Neuronal stem cell (in vitro differentiated cells): ENCODE results near the gene PIM3. TPM values are rescaled to one million over a fixed set of nuclear protein-coding genes. Genes with fewer than 3 reads are reported as not detected.
A peak's percentile ranks its signal among the peaks of the same experiment; 100 is the strongest.

Experiments
- DNase-seq: peaks from one replicate; pipeline ENCODE4 v3.0.0-alpha.2; 2013; ENCODE audit warnings: low spot score
- H2AFZ ChIP-seq: one replicate; pipeline ENCODE4 v1.6.1; 2013; ENCODE audit warnings: mild to moderate bottlenecking, low read length, inconsistent platforms
- H2AK5ac ChIP-seq: 2 replicates; pipeline ENCODE4 v1.6.1; 2013; ENCODE audit warnings: low read depth, mild to moderate bottlenecking, inconsistent platforms, low read length, moderate library complexity, mixed read lengths
- H2BK120ac ChIP-seq: 2 replicates; pipeline ENCODE4 v1.6.1; 2013; ENCODE audit warnings: low read depth, mild to moderate bottlenecking, inconsistent platforms, low read length, moderate library complexity, mixed read lengths
- H2BK12ac ChIP-seq: one replicate; pipeline ENCODE4 v1.6.1; 2013; ENCODE audit warnings: low read length, inconsistent platforms
- H2BK15ac ChIP-seq: 2 replicates; pipeline ENCODE4 v1.6.1; 2013; ENCODE audit warnings: mild to moderate bottlenecking, low read length, inconsistent platforms, mixed read lengths
- H2BK5ac ChIP-seq: one replicate; pipeline ENCODE4 v1.6.1; 2013; ENCODE audit warnings: inconsistent platforms, mild to moderate bottlenecking, low read length, moderate library complexity
- H3K14ac ChIP-seq: one replicate; pipeline ENCODE4 v1.6.1; 2013; ENCODE audit warnings: low read length, inconsistent platforms
- H3K18ac ChIP-seq: 2 replicates; pipeline ENCODE4 v1.6.1; 2013; ENCODE audit warnings: low read length, inconsistent platforms
- H3K23ac ChIP-seq: 2 replicates; pipeline ENCODE4 v1.6.1; 2013; ENCODE audit warnings: low read depth, mild to moderate bottlenecking, mixed read lengths, low read length, inconsistent platforms; ENCODE audit not compliant: poor library complexity
- H3K27ac ChIP-seq: replicated peaks from 3 replicates; pipeline ENCODE4 v1.5.1; 2013; ENCODE audit warnings: low read length, inconsistent platforms
- H3K27me3 ChIP-seq, 3 experiments: 2 replicates each; pipeline ENCODE4 v1.6.1; 2013; ENCODE audit warnings: low read length in 3 of 3, mild to moderate bottlenecking in 2 of 3, inconsistent platforms in 1 of 3, low read depth in 1 of 3, mixed read lengths in 1 of 3, moderate library complexity in 1 of 3; ENCODE audit not compliant: control insufficient read depth in 3 of 3, insufficient read depth in 3 of 3
- H3K36me3 ChIP-seq, 2 donors: replicated peaks in 1 of 2; 2 replicates each; pipeline ENCODE4 v1.6.1; 2013; ENCODE audit warnings: low read length in 2 of 2; ENCODE audit not compliant: control insufficient read depth in 2 of 2, insufficient read depth in 2 of 2
- H3K4ac ChIP-seq: 2 replicates; pipeline ENCODE4 v1.6.1; 2013; ENCODE audit warnings: inconsistent platforms, mild to moderate bottlenecking, low read length, moderate library complexity
- H3K4me1 ChIP-seq, 2 donors: 1 replicate in 1 of 2; 2 replicates in 1 of 2; pipeline ENCODE4 v1.6.1; 2013; ENCODE audit warnings: low read length in 2 of 2, low read depth in 1 of 2; ENCODE audit not compliant: control insufficient read depth in 2 of 2, insufficient read depth in 1 of 2
- H3K4me2 ChIP-seq: one replicate; pipeline ENCODE4 v1.6.1; 2013; ENCODE audit warnings: mild to moderate bottlenecking, low read length, inconsistent platforms; ENCODE audit not compliant: insufficient read depth, poor library complexity, severe bottlenecking
- H3K4me3 ChIP-seq, 2 donors: 2 replicates each; pipeline ENCODE4 v1.5.1; 2013; ENCODE audit warnings: low read length in 2 of 2, mild to moderate bottlenecking in 2 of 2, inconsistent platforms in 1 of 2, moderate library complexity in 1 of 2
- H3K79me1 ChIP-seq: one replicate; pipeline ENCODE4 v1.6.1; 2013; ENCODE audit warnings: low read depth, mild to moderate bottlenecking, inconsistent platforms, low read length, moderate library complexity
- H3K9ac ChIP-seq: one replicate; pipeline ENCODE4 v1.6.1; 2013; ENCODE audit warnings: mild to moderate bottlenecking, low read depth, low read length, inconsistent platforms; ENCODE audit not compliant: poor library complexity
- H3K9me3 ChIP-seq, 2 donors: replicated peaks in 1 of 2; 2 replicates each; pipeline versions ENCODE3 to v1.6.1; 2013; ENCODE audit warnings: low read length in 2 of 2, mild to moderate bottlenecking in 2 of 2, inconsistent platforms in 1 of 2, low read depth in 1 of 2, mixed read lengths in 1 of 2, moderate library complexity in 1 of 2; ENCODE audit not compliant: control insufficient read depth in 2 of 2, insufficient read depth in 1 of 2
- H4K8ac ChIP-seq: one replicate; pipeline ENCODE4 v1.6.1; 2013; ENCODE audit warnings: low read depth, mild to moderate bottlenecking, inconsistent platforms, low read length, moderate library complexity
- H4K91ac ChIP-seq: one replicate; pipeline ENCODE4 v1.6.1; 2013; ENCODE audit warnings: low read length, low read depth, mild to moderate bottlenecking, inconsistent platforms; ENCODE audit not compliant: poor library complexity
- WGBS, 2 donors: extraction: QIAGEN DNeasy Blood & Tissue Kit; methylation state at CpG; one replicate each; pipeline ENCODE4 v1.1.7; 2013; ENCODE audit warnings: missing lambda C conversion rate in 2 of 2, mixed read lengths in 1 of 2; ENCODE audit not compliant: insufficient read length in 2 of 2, insufficient replicate concordance in 1 of 2; ENCODE audit errors: extremely low coverage in 2 of 2; 5-methylcytosine and 5-hydroxymethylcytosine counted together
- polyA plus RNA-seq, 2 experiments: library from polyadenylated mRNA; stranded (reverse); fragments of 200-250 nt; gene quantifications; one replicate each; pipeline ENCODE4 v1.2.3, GENCODE V29; 2013

Gene PIM3
- polyA plus RNA-seq (2013, experiment 1 of 2), result 38.0 TPM
- polyA plus RNA-seq (2013, experiment 2 of 2), result 37.0 TPM

- Histone ChIP-seq H3K14ac (peak within 1 kb of the TSS; percentile 100), H3K4me2 (peak within 1 kb of the TSS; percentile 93), H3K4me1 (peaks cover 16 to 21% of the 10 kb centered on the region in 2 donors), H3K4me3 (peak within 1 kb of the TSS; percentile 87 to 89), H3K79me1 (peaks cover 26% of the 10 kb centered on the region), H3K27me3 (peaks cover 0 to 7% (median 2%) of the 10 kb centered on the region in 3 experiments), H2BK15ac (peak within 1 kb of the TSS; percentile 99), H3K36me3 (peaks cover 21 to 29% of the 10 kb centered on the region in 2 donors), H2BK12ac (peak within 1 kb of the TSS; percentile 90), H3K18ac (peak within 1 kb of the TSS; percentile 99), H3K27ac (peak within 1 kb of the TSS; percentile 90), H3K4ac (peak within 1 kb of the TSS; percentile 98), H2BK120ac (peak within 1 kb of the TSS; percentile 96), H3K23ac (peak within 1 kb of the TSS; percentile 93), H3K9ac (peak within 1 kb of the TSS; percentile 99), H3K9me3 (no peaks in the 10 kb centered on the region), H4K91ac (no peak within 1 kb of the TSS), H4K8ac (peak within 1 kb of the TSS; percentile 86), H2AK5ac (peak within 1 kb of the TSS; percentile 100), H2BK5ac (peak within 1 kb of the TSS; percentile 97), H2AFZ (peak within 1 kb of the TSS; percentile 98)
- WGBS, 2 donors, result no CpG with 5 or more reads among the region's 137 CpGs
- DNase-seq, result peak; percentile 94
Measured at GRCh38 chr22:49960159-49961004, at the start of gene PIM3. Gene PIM3 (plus strand): TSS chr22:49960772. CDS start chr22:49960948, 176 bp downstream.

- Histone ChIP-seq H4K8ac (no peak overlapping the region), H3K27ac (no peak overlapping the region), H2BK12ac (no peak overlapping the region), H2AFZ (no peak overlapping the region), H3K23ac (no peak overlapping the region), H3K18ac (no peak overlapping the region), H3K9ac (no peak overlapping the region), H3K9me3 (no peaks in the 10 kb centered on the region), H2BK120ac (no peak overlapping the region), H3K4me3 (no peak overlapping the region), H2BK5ac (no peak overlapping the region), H4K91ac (no peak overlapping the region), H3K79me1 (peaks cover 3% of the 10 kb centered on the region), H3K36me3 (peaks cover 21 to 34% of the 10 kb centered on the region in 2 donors), H2BK15ac (no peak overlapping the region), H3K4me1 (peaks cover 0 to 3% of the 10 kb centered on the region in 2 donors), H2AK5ac (no peak overlapping the region), H3K27me3 (no peaks in the 10 kb centered on the region), H3K4me2 (no peak overlapping the region), H3K14ac (no peak overlapping the region), H3K4ac (no peak overlapping the region)
- no peak for DNase-seq
- WGBS, 2 donors, result no CpG with 5 or more reads among the region's 30 CpGs
Measured at GRCh38 chr22:49911881-49912625, 48.5 kb upstream of the PIM3 start.

- no peak overlapping the region for H3K23ac ChIP-seq
- no CpG with 5 or more reads among the region's 14 CpGs for WGBS, 2 donors
- H2BK120ac ChIP-seq, result no peak overlapping the region
- no peak for DNase-seq
- H2BK5ac ChIP-seq, result no peak overlapping the region
- H3K18ac ChIP-seq, result no peak overlapping the region
- H2BK12ac ChIP-seq, result no peak overlapping the region
- H3K4me1 ChIP-seq, result peaks cover 2 to 5% of the 10 kb centered on the region in 2 donors
- no peak overlapping the region for H4K8ac ChIP-seq
- no peak overlapping the region for H3K14ac ChIP-seq
- no peak overlapping the region for H2AFZ ChIP-seq
- H3K4ac ChIP-seq, result no peak overlapping the region
- H2BK15ac ChIP-seq, result no peak overlapping the region
- H3K27ac ChIP-seq, result no peak overlapping the region
- peak overlapping the region in 1 of 2 donors; percentile 22 for H3K4me3 ChIP-seq
- peaks cover 14 to 24% of the 10 kb centered on the region in 2 donors for H3K36me3 ChIP-seq
- peaks cover 3% of the 10 kb centered on the region for H3K79me1 ChIP-seq
- no peaks in the 10 kb centered on the region for H3K9me3 ChIP-seq
- no peak overlapping the region for H3K9ac ChIP-seq
- H4K91ac ChIP-seq, result no peak overlapping the region
- no peaks in the 10 kb centered on the region for H3K27me3 ChIP-seq
- H2AK5ac ChIP-seq, result no peak overlapping the region
- no peak overlapping the region for H3K4me2 ChIP-seq
Measured at GRCh38 chr22:49913026-49913425, 47.5 kb upstream of the PIM3 start.

GRCh38 chr22:49913446-49913845, 47.1 kb upstream of the PIM3 start:
- no peak overlapping the region for H3K4me3 ChIP-seq

More at GRCh38 chr22:49913446-49913845, 47.1 kb upstream of the PIM3 start:
- Histone ChIP-seq H3K27me3 (no peaks in the 10 kb centered on the region), H3K9ac (no peak overlapping the region), H3K9me3 (no peaks in the 10 kb centered on the region), H3K36me3 (peaks cover 14 to 24% of the 10 kb centered on the region in 2 donors), H3K14ac (no peak overlapping the region), H3K4me2 (no peak overlapping the region), H3K4me1 (peaks cover 2 to 5% of the 10 kb centered on the region in 2 donors), H3K23ac (no peak overlapping the region), H2AFZ (no peak overlapping the region), H3K4ac (no peak overlapping the region), H2BK15ac (no peak overlapping the region), H4K91ac (no peak overlapping the region), H3K18ac (no peak overlapping the region), H4K8ac (no peak overlapping the region), H2BK12ac (no peak overlapping the region), H3K79me1 (peaks cover 3% of the 10 kb centered on the region), H2BK5ac (no peak overlapping the region), H3K27ac (no peak overlapping the region), H2BK120ac (no peak overlapping the region), H2AK5ac (no peak overlapping the region)
- no peak for DNase-seq
- no CpG with 5 or more reads among the region's 14 CpGs for WGBS, 2 donors
